CD4-positive, alpha-beta T cell (primary cell): Measurements from ENCODE around the gene CDKN2C. TPM values are rescaled to one million over a fixed set of nuclear protein-coding genes. Genes with fewer than 3 reads are reported as not detected.

Experiments used
- ATAC-seq: fragments of 200-7000 bp; cut with Tn5 transposase; one replicate; pipeline ENCODE4 v1.10.0; 2022; ENCODE audit warnings: mild to moderate bottlenecking; ENCODE audit not compliant: poor library complexity
- CTCF ChIA-PET: fragments of 350-600 bp; sonication (Branson Sonifier 250); formaldehyde crosslinking; loops from one replicate; lab custom pipeline; 2021; ENCODE audit warnings: antibody characterized with exemption, inconsistent platforms; lab: Charles Lee
- POLR2A ChIA-PET: fragments of 350-600 bp; sonication (Branson Sonifier 250); formaldehyde crosslinking; loops from one replicate; lab custom pipeline; 2021; ENCODE audit warnings: antibody characterized with exemption, inconsistent platforms; lab: Charles Lee
- DNase-seq, 14 experiments: peaks; one replicate each; pipeline ENCODE4 v3.0.0-alpha.2; 2013 to 2020; ENCODE audit warnings: mixed read lengths in 2 of 14
- H3K27ac ChIP-seq, 2 donors: one replicate each; pipeline versions ENCODE4 v1.5.1 to v1.7.0; 2013; ENCODE audit warnings: low read length in 2 of 2, low read depth in 1 of 2, mild to moderate bottlenecking in 1 of 2
- H3K27me3 ChIP-seq, 2 experiments: 1 replicate in 1 of 2; 2 replicates in 1 of 2; pipeline versions ENCODE4 v1.6.1 to v1.7.0; 2013; ENCODE audit warnings: low read length in 2 of 2, control low read depth in 1 of 2, mild to moderate bottlenecking in 1 of 2, moderate library complexity in 1 of 2; ENCODE audit not compliant: insufficient read depth in 2 of 2, control insufficient read depth in 1 of 2
- H3K36me3 ChIP-seq: one replicate; pipeline ENCODE4 v1.6.1; 2013; ENCODE audit warnings: low read length, control low read depth; ENCODE audit not compliant: insufficient read depth
- H3K4me1 ChIP-seq: one replicate; pipeline ENCODE4 v1.6.1; 2013; ENCODE audit warnings: low read length, control low read depth; ENCODE audit not compliant: insufficient read depth
- H3K4me3 ChIP-seq: one replicate; pipeline ENCODE4 v1.5.1; 2013; ENCODE audit warnings: mild to moderate bottlenecking, low read length, moderate library complexity
- H3K9me3 ChIP-seq, 2 experiments: 1 replicate in 1 of 2; 2 replicates in 1 of 2; pipeline versions ENCODE4 v1.6.1 to v1.7.0; 2013; ENCODE audit warnings: low read length in 2 of 2, mild to moderate bottlenecking in 2 of 2, control low read depth in 1 of 2, moderate library complexity in 1 of 2; ENCODE audit not compliant: control insufficient read depth in 1 of 2, insufficient read depth in 1 of 2
- H3K27ac Mint-ChIP-seq: one replicate; pipeline ENCODE4 v1.8.0; 2020; ENCODE audit warnings: mixed read lengths
- H3K27me3 Mint-ChIP-seq: one replicate; pipeline ENCODE4 v1.8.0; 2021; ENCODE audit warnings: mixed read lengths
- H3K36me3 Mint-ChIP-seq: one replicate; pipeline ENCODE4 v1.8.0; 2021; ENCODE audit warnings: low read depth, mixed read lengths
- H3K4me1 Mint-ChIP-seq: one replicate; pipeline ENCODE4 v1.8.0; 2021; ENCODE audit warnings: low read depth, mixed read lengths
- H3K4me3 Mint-ChIP-seq: one replicate; pipeline ENCODE4 v1.8.0; 2020; ENCODE audit warnings: mild to moderate bottlenecking, mixed read lengths
- H3K9me3 Mint-ChIP-seq: one replicate; pipeline ENCODE4 v1.8.0; 2020; ENCODE audit warnings: mixed read lengths
- intact Hi-C, 2 experiments: fragments of 100-400 bp; cut with DNase I in 1 of 2; cut with micrococcal nuclease in 1 of 2; formaldehyde crosslinking; loops; one replicate each; pipeline versions ENCODE4 v1.15.1 to v1.9.0; 2023 to 2025; cut with DNase I, micrococcal nuclease
- total RNA-seq, 174 experiments: library from RNA in 2 of 174; stranded (reverse) in 2 of 174; gene quantifications; one replicate each; pipeline ENCODE4 v1.2.3 and lab custom pipeline; 2021 to 2026
- TF ChIP-seq, protein P1 (sequence below): fragments of 200-600 bp; IDR thresholded peaks from one replicate; pipeline ENCODE4 v1.8.0; 2022; ENCODE audit warnings: antibody characterized with exemption, mild to moderate bottlenecking

Gene CDKN2C
- total RNA-seq, 2 experiments from 2014 or later = 4.3 to 4.9 TPM

DNA sequence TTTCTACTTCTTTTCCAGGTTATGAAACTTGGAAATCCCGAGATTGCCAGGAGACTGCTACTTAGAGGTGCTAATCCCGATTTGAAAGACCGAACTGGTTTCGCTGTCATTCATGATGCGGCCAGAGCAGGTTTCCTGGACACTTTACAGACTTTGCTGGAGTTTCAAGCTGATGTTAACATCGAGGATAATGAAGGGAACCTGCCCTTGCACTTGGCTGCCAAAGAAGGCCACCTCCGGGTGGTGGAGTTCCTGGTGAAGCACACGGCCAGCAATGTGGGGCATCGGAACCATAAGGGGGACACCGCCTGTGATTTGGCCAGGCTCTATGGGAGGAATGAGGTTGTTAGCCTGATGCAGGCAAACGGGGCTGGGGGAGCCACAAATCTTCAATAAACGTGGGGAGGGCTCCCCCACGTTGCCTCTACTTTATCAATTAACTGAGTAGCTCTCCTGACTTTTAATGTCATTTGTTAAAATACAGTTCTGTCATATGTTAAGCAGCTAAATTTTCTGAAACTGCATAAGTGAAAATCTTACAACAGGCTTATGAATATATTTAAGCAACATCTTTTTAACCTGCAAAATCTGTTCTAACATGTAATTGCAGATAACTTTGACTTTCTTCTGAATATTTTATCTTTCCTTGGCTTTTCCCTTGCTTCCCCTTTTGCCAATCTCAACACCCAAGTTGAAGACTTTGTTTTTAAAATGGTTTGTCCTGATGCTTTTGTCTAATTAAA, 4.0 kb downstream of the CDKN2C start:
- H3K4me3 ChIP-seq = no peak overlapping the region
- Mint-ChIP-seq H3K27me3 (peaks cover 23% of the 10 kb centered on the region), H3K9me3 (no peaks in the 10 kb centered on the region), H3K4me3 (no peak overlapping the region), H3K4me1 (peaks cover 41% of the 10 kb centered on the region), H3K27ac (no peak overlapping the region), H3K36me3 (peaks cover 12% of the 10 kb centered on the region)
- intact Hi-C loops = loop anchor here in 1 of 2 experiments (10.0 kb wide), 1 partner anchor 541 kb away; the partner anchor contains the start of gene EPS15
- no peak for ATAC-seq
- H3K27ac ChIP-seq = no peak overlapping the region
- H3K27me3 ChIP-seq = peaks cover 4 to 10% of the 10 kb centered on the region in 2 experiments
- peaks cover 33% of the 10 kb centered on the region for H3K4me1 ChIP-seq
- TF ChIP-seq, protein P1, sequence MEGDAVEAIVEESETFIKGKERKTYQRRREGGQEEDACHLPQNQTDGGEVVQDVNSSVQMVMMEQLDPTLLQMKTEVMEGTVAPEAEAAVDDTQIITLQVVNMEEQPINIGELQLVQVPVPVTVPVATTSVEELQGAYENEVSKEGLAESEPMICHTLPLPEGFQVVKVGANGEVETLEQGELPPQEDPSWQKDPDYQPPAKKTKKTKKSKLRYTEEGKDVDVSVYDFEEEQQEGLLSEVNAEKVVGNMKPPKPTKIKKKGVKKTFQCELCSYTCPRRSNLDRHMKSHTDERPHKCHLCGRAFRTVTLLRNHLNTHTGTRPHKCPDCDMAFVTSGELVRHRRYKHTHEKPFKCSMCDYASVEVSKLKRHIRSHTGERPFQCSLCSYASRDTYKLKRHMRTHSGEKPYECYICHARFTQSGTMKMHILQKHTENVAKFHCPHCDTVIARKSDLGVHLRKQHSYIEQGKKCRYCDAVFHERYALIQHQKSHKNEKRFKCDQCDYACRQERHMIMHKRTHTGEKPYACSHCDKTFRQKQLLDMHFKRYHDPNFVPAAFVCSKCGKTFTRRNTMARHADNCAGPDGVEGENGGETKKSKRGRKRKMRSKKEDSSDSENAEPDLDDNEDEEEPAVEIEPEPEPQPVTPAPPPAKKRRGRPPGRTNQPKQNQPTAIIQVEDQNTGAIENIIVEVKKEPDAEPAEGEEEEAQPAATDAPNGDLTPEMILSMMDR = no peak
- ChIA-PET POLR2A (interaction anchor here (0.9 kb wide), 1 partner anchor 14 kb away, joined by 4 read pairs; the partner anchor contains the start of gene FAF1), CTCF (no interaction called here)
- H3K9me3 ChIP-seq = no peaks in the 10 kb centered on the region
- H3K36me3 ChIP-seq = no peaks in the 10 kb centered on the region
- DNase-seq = no peak

DNA sequence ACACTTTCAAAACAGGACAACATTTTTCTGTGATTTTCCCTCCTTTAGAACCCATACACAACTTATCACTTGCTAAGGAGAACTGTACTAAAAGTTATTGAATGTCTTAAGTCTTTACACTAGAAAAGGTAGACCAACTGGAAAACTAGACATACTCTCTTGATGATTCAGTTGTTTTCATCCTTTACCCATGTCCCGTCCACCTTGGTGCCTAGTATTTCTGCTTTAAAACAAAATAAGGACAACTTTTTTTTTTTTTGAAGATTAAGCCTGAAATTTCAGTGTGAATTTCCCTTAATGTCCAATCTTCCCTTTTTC, 4.5 kb downstream of the CDKN2C start:
- Histone ChIP-seq H3K4me3 (no peak overlapping the region), H3K9me3 (no peaks in the 10 kb centered on the region), H3K36me3 (no peaks in the 10 kb centered on the region), H3K27ac (no peak overlapping the region), H3K4me1 (peaks cover 31% of the 10 kb centered on the region), H3K27me3 (peaks cover 4 to 10% of the 10 kb centered on the region in 2 experiments)
- H3K4me3 Mint-ChIP-seq = peak overlapping the region; percentile 17
- TF ChIP-seq, protein P1 = no peak
- H3K4me1 Mint-ChIP-seq = peaks cover 45% of the 10 kb centered on the region
- no peak for DNase-seq
- ChIA-PET CTCF (no interaction called here), POLR2A (interaction anchor here (0.9 kb wide), 1 partner anchor 14 kb away, joined by 4 read pairs; the partner anchor contains the start of gene FAF1)
- no peak for ATAC-seq
- H3K36me3 Mint-ChIP-seq = peaks cover 12% of the 10 kb centered on the region
- H3K27me3 Mint-ChIP-seq = peaks cover 24% of the 10 kb centered on the region
- intact Hi-C loops = loop anchor here in 1 of 2 experiments (10.0 kb wide), 1 partner anchor 540 kb away; the partner anchor contains the start of gene EPS15
- no peaks in the 10 kb centered on the region for H3K9me3 Mint-ChIP-seq
- no peak overlapping the region for H3K27ac Mint-ChIP-seq

DNA sequence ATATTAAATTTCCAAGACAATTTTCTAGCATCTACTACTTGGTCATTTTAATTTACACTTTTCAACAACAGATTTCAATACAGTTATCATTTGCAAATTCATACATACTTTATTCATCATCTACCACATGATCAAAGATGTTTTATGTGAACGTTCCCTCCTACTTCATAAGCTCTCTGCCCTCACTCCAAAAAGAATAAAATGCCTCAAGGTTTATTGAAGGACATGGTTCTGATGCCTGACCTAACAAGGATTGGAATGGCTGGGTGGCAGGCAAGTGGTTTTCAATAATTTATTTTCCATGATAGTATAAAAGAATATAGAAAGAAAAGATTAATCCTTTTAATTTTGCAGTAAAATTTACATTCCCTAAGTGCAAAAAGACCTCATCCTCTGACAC, 5.4 kb downstream of the CDKN2C start:
- no peak for ATAC-seq
- Histone ChIP-seq H3K27me3 (peaks cover 4 to 10% of the 10 kb centered on the region in 2 experiments), H3K4me3 (no peak overlapping the region), H3K27ac (no peak overlapping the region), H3K9me3 (no peaks in the 10 kb centered on the region), H3K36me3 (no peaks in the 10 kb centered on the region), H3K4me1 (peaks cover 23% of the 10 kb centered on the region)
- TF ChIP-seq, protein P1 = no peak
- ChIA-PET CTCF (no interaction called here), POLR2A (interaction anchor here (4.5 kb wide), 1 partner anchor 16 kb away, joined by 32 read pairs; the partner anchor contains the start of gene FAF1)
- no peak for DNase-seq
- Mint-ChIP-seq H3K36me3 (peaks cover 4% of the 10 kb centered on the region), H3K9me3 (no peaks in the 10 kb centered on the region), H3K4me1 (peaks cover 37% of the 10 kb centered on the region), H3K4me3 (no peak overlapping the region), H3K27me3 (peaks cover 24% of the 10 kb centered on the region), H3K27ac (no peak overlapping the region)
- intact Hi-C loops = loop anchor here in 1 of 2 experiments (10.0 kb wide), 1 partner anchor 539 kb away; the partner anchor contains the start of gene EPS15
